SK-N-SH (cell line): ENCODE measurements around the gene DTNA. TPM values are rescaled to one million over a fixed set of nuclear protein-coding genes. Genes with fewer than 3 reads are reported as not detected.

Experiments
- CTCF ChIA-PET: fragments of 300-600, 350-600 bp; formaldehyde crosslinking; extraction: SDS; loops from one replicate; lab custom pipeline; 2021; lab: Yijun Ruan, JAX
- POLR2A ChIA-PET: fragments of 350-600 bp; sonication (Branson Sonifier 250); formaldehyde crosslinking; extraction: SDS; loops from one replicate; lab custom pipeline; 2020; ENCODE audit warnings: antibody characterized with exemption, inconsistent platforms; lab: Yijun Ruan, JAX
- DNase-seq: peaks from one replicate; pipeline ENCODE4 v3.0.0; 2012
- H2AFZ ChIP-seq: fragments of 200-600 bp; sonication (generic); 2 replicates; pipeline ENCODE4 v1.8.1; 2016; ENCODE audit warnings: antibody characterized with exemption, mild to moderate bottlenecking, low read depth
- H3F3A ChIP-seq: fragments of 200-600 bp; sonication (generic); replicated peaks from 2 replicates; pipeline ENCODE3; 2016; ENCODE audit warnings: antibody characterized with exemption, mild to moderate bottlenecking; ENCODE audit not compliant: insufficient read depth
- H3K27ac ChIP-seq, 2 experiments: fragments of 200-500 bp in 1 of 2; fragments of 200-600 bp in 1 of 2; sonication (Bioruptor generic) in 1 of 2; sonication (generic), shearing (Covaris generic) in 1 of 2; 2 replicates each; pipeline versions ENCODE4 v1.5.1 to v1.6.1; 2014 to 2016; ENCODE audit warnings: low read depth in 2 of 2, inconsistent platforms in 1 of 2, low read length in 1 of 2, mild to moderate bottlenecking in 1 of 2, mixed read lengths in 1 of 2
- H3K27me3 ChIP-seq: fragments of 200-600 bp; sonication (generic), shearing (Covaris generic); 2 replicates; pipeline ENCODE4 v1.6.1; 2016; ENCODE audit warnings: mixed run types; ENCODE audit not compliant: insufficient read depth
- H3K36me3 ChIP-seq, 2 experiments: fragments of 200-500 bp in 1 of 2; fragments of 200-600 bp in 1 of 2; sonication (Bioruptor generic) in 1 of 2; sonication (generic) in 1 of 2; replicated peaks in 1 of 2; 2 replicates each; pipeline versions ENCODE3 to v1.5.1; 2014 to 2016; ENCODE audit warnings: low read length in 1 of 2, mild to moderate bottlenecking in 1 of 2; ENCODE audit not compliant: insufficient read depth in 2 of 2, control insufficient read depth in 1 of 2
- H3K4me1 ChIP-seq, 2 experiments: fragments of 200-500 bp in 1 of 2; fragments of 200-600 bp in 1 of 2; sonication (Bioruptor generic) in 1 of 2; sonication (generic), shearing (Covaris generic) in 1 of 2; 2 replicates each; pipeline versions ENCODE4 v1.5.1 to v1.6.1; 2014 to 2016; ENCODE audit warnings: low read depth in 1 of 2, low read length in 1 of 2, mixed run types in 1 of 2; ENCODE audit not compliant: insufficient read depth in 2 of 2, control insufficient read depth in 1 of 2
- H3K4me2 ChIP-seq: fragments of 200-600 bp; sonication (generic), shearing (Covaris generic); 2 replicates; pipeline ENCODE4 v1.6.1; 2017; ENCODE audit warnings: mixed run types
- H3K4me3 ChIP-seq, 2 experiments: fragments of 200-500 bp in 1 of 2; fragments of 200-600 bp in 1 of 2; sonication (Bioruptor generic) in 1 of 2; sonication (generic), shearing (Covaris generic) in 1 of 2; 2 replicates each; pipeline versions ENCODE4 v1.5.1 to v1.8.1; 2014 to 2016; ENCODE audit warnings: low read depth in 2 of 2, inconsistent platforms in 1 of 2, low read length in 1 of 2, mild to moderate bottlenecking in 1 of 2, mixed read lengths in 1 of 2, moderate library complexity in 1 of 2
- H3K79me2 ChIP-seq: fragments of 200-600 bp; sonication (generic); 2 replicates; pipeline ENCODE4 v1.8.1; 2017; ENCODE audit warnings: mild to moderate bottlenecking; ENCODE audit not compliant: insufficient read depth
- H3K9ac ChIP-seq: fragments of 200-600 bp; sonication (generic); 2 replicates; pipeline ENCODE4 v1.6.1; 2017; ENCODE audit warnings: mixed run types
- H3K9me2 ChIP-seq: fragments of 200-600 bp; sonication (generic); 2 replicates; pipeline ENCODE4 v1.6.1; 2017; ENCODE audit warnings: mixed run types
- H3K9me3 ChIP-seq: fragments of 200-600 bp; sonication (generic); 2 replicates; pipeline ENCODE4 v1.6.1; 2017; ENCODE audit warnings: mixed run types, mild to moderate bottlenecking, moderate library complexity
- H4K20me1 ChIP-seq: fragments of 200-600 bp; sonication (generic); 2 replicates; pipeline ENCODE4 v1.6.1; 2017; ENCODE audit warnings: mild to moderate bottlenecking, mixed run types; ENCODE audit not compliant: insufficient read depth
- CHD2 ChIP-seq: fragments of 150-350 bp; IDR thresholded peaks from 2 replicates; pipeline ENCODE4 v1.6.1; 2018; ENCODE audit warnings: low read length; ENCODE audit not compliant: partially characterized antibody
- ELF1 ChIP-seq: IDR thresholded peaks from 2 replicates; pipeline ENCODE4 v1.4.0; 2012
- EP300 ChIP-seq, 2 experiments: IDR thresholded peaks; 2 replicates each; pipeline versions ENCODE4 v1.4.0 to v1.6.1; 2012; ENCODE audit warnings: borderline replicate concordance in 1 of 2, low read depth in 1 of 2, low read length in 1 of 2
- EZH2phosphoT487 ChIP-seq: fragments of 200-600 bp; sonication (generic); IDR thresholded peaks from 2 replicates; pipeline ENCODE4 v1.6.1; 2017; ENCODE audit warnings: low read depth, mixed run types, mild to moderate bottlenecking, antibody characterized with exemption, moderate library complexity, borderline replicate concordance
- FOSL2 ChIP-seq: IDR thresholded peaks from 2 replicates; pipeline ENCODE4 v1.4.0; 2012; ENCODE audit warnings: low read depth, mild to moderate bottlenecking, moderate library complexity, borderline replicate concordance
- FOXJ3 ChIP-seq: sonication (generic); formaldehyde crosslinking; IDR thresholded peaks from 2 replicates; pipeline ENCODE4 v1.5.1; 2020; ENCODE audit warnings: mild to moderate bottlenecking, missing genetic modification reagents
- GABPA ChIP-seq: IDR thresholded peaks from 2 replicates; pipeline ENCODE4 v1.4.0; 2012; ENCODE audit warnings: low read depth, mild to moderate bottlenecking
- GATA2 ChIP-seq: sonication (generic); formaldehyde crosslinking; IDR thresholded peaks from 2 replicates; pipeline ENCODE4 v1.5.0; 2020; ENCODE audit warnings: mild to moderate bottlenecking, missing genetic modification reagents
- JUND ChIP-seq: IDR thresholded peaks from 2 replicates; pipeline ENCODE4 v1.4.0; 2012
- MAX ChIP-seq: IDR thresholded peaks from 2 replicates; pipeline ENCODE4 v1.4.0; 2012; ENCODE audit warnings: low read depth
- MEF2A ChIP-seq: IDR thresholded peaks from 2 replicates; pipeline ENCODE4 v1.4.0; 2012; ENCODE audit warnings: low read depth, borderline replicate concordance
- MXI1 ChIP-seq: IDR thresholded peaks from 2 replicates; pipeline ENCODE4 v1.6.1; 2012; ENCODE audit warnings: mild to moderate bottlenecking, low read depth, low read length, improper control_type of control experiment
- NFIC ChIP-seq: IDR thresholded peaks from 2 replicates; pipeline ENCODE4 v1.4.0; 2012; ENCODE audit warnings: borderline replicate concordance
- PBX3 ChIP-seq: IDR thresholded peaks from 2 replicates; pipeline ENCODE4; 2012
- POLR2AphosphoS5 ChIP-seq: IDR thresholded peaks from 2 replicates; pipeline ENCODE4 v1.6.1; 2012; ENCODE audit warnings: low read depth, low read length
- RAD21 ChIP-seq: IDR thresholded peaks from 2 replicates; pipeline ENCODE4 v1.6.1; 2012; ENCODE audit warnings: mild to moderate bottlenecking, low read length
- RCOR1 ChIP-seq: fragments of 150-350 bp; IDR thresholded peaks from 2 replicates; pipeline ENCODE4 v1.6.1; 2017; ENCODE audit warnings: antibody characterized with exemption, low read length
- RXRA ChIP-seq: IDR thresholded peaks from 2 replicates; pipeline ENCODE4 v1.4.0; 2012; ENCODE audit warnings: low read depth, mild to moderate bottlenecking, borderline replicate concordance
- TAF1 ChIP-seq: IDR thresholded peaks from 2 replicates; pipeline ENCODE4 v1.6.1; 2012; ENCODE audit warnings: low read depth, mild to moderate bottlenecking, low read length, moderate library complexity, borderline replicate concordance
- TCF12 ChIP-seq: IDR thresholded peaks from 2 replicates; pipeline ENCODE4 v1.4.0; 2012
- TEAD4 ChIP-seq: IDR thresholded peaks from 2 replicates; pipeline ENCODE4 v1.4.0; 2012; ENCODE audit warnings: mild to moderate bottlenecking, borderline replicate concordance; ENCODE audit not compliant: insufficient read depth
- YY1 ChIP-seq: IDR thresholded peaks from 2 replicates; pipeline ENCODE4 v1.4.0; 2012; ENCODE audit warnings: low read depth, mild to moderate bottlenecking
- WGBS: methylation state at CpG from one replicate; pipeline ENCODE4 v1.1.6; 2017; ENCODE audit warnings: low lambda C conversion rate; 5-methylcytosine and 5-hydroxymethylcytosine counted together
- polyA plus RNA-seq, 3 experiments: library from polyadenylated mRNA; depleted of rRNA; stranded (reverse); fragments of >200 nt; gene quantifications; 2 replicates each; pipeline ENCODE4 v1.2.3, GENCODE V29; 2012
- TF ChIP-seq, protein P1 (sequence below): IDR thresholded peaks from 2 replicates; pipeline ENCODE4 v1.4.0; 2012; ENCODE audit warnings: low read depth, borderline replicate concordance
- TF ChIP-seq, protein P2 (sequence below): IDR thresholded peaks from 2 replicates; pipeline ENCODE4 v1.4.0; 2012; ENCODE audit warnings: low read depth, borderline replicate concordance
- TF ChIP-seq, protein P3 (sequence below): fragments of 150-350 bp; IDR thresholded peaks from 2 replicates; pipeline ENCODE4 v1.6.1; 2017; ENCODE audit warnings: antibody characterized with exemption, low read length, low read depth, borderline replicate concordance
- TF ChIP-seq, protein P4 (sequence below): fragments of 200-600 bp; sonication (generic); IDR thresholded peaks from 2 replicates; pipeline ENCODE4 v1.6.1; 2017; ENCODE audit warnings: antibody characterized with exemption, mild to moderate bottlenecking, moderate library complexity

Gene DTNA
- polyA plus RNA-seq, 1 of the 3 experiments (the other 2 are of a cell fraction) = 7.9 TPM

- Histone ChIP-seq H3K27ac (peak overlapping the region; percentile 1 to 16; a peak in 2 of 4 replicates), H3K4me2 (peak overlapping the region; percentile 43; the same call in 1 of the 2 replicates), H3K9me3 (no peaks in the 10 kb centered on the region), H2AFZ (no peak overlapping the region), H3K4me1 (peaks cover 7 to 13% of the 10 kb centered on the region in 2 experiments; a peak in 3 of 4 replicates), H3K36me3 (no peaks in the 10 kb centered on the region), H3K4me3 (no peak overlapping the region), H3K9me2 (no peaks in the 10 kb centered on the region), H3F3A (peaks cover 5% of the 10 kb centered on the region), H3K27me3 (no peaks in the 10 kb centered on the region), H3K79me2 (no peaks in the 10 kb centered on the region), H4K20me1 (no peaks in the 10 kb centered on the region), H3K9ac (no peak overlapping the region)
- ChIA-PET POLR2A (no interaction called here), CTCF (interaction anchor here (2.7 to 3.2 kb wide), 2 partner anchors 14 to 112 kb away, joined by 12 to 14 read pairs; no protein-coding TSS in a partner anchor)
- DNase-seq = peak; percentile 54
- WGBS = 18% methylated on average over 7 of the region's 7 CpGs
- TF ChIP-seq, protein P1, sequence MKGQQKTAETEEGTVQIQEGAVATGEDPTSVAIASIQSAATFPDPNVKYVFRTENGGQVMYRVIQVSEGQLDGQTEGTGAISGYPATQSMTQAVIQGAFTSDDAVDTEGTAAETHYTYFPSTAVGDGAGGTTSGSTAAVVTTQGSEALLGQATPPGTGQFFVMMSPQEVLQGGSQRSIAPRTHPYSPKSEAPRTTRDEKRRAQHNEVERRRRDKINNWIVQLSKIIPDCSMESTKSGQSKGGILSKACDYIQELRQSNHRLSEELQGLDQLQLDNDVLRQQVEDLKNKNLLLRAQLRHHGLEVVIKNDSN = no peak
- peak; percentile 23 for TF ChIP-seq CHD2
- TF ChIP-seq FOXJ3 (CRISPR knock-in tag) = no peak
- peak; percentile 70; the same call in 1 of the 2 replicates for TF ChIP-seq RCOR1
- no peak for TF ChIP-seq MXI1
- peak; percentile 55; the same call in 1 of the 2 replicates for TF ChIP-seq FOSL2
- TF ChIP-seq MEF2A = no peak
- TF ChIP-seq GATA2 = no peak
- no peak for TF ChIP-seq TAF1
- peak; percentile 50 for TF ChIP-seq JUND
- TF ChIP-seq, protein P2, sequence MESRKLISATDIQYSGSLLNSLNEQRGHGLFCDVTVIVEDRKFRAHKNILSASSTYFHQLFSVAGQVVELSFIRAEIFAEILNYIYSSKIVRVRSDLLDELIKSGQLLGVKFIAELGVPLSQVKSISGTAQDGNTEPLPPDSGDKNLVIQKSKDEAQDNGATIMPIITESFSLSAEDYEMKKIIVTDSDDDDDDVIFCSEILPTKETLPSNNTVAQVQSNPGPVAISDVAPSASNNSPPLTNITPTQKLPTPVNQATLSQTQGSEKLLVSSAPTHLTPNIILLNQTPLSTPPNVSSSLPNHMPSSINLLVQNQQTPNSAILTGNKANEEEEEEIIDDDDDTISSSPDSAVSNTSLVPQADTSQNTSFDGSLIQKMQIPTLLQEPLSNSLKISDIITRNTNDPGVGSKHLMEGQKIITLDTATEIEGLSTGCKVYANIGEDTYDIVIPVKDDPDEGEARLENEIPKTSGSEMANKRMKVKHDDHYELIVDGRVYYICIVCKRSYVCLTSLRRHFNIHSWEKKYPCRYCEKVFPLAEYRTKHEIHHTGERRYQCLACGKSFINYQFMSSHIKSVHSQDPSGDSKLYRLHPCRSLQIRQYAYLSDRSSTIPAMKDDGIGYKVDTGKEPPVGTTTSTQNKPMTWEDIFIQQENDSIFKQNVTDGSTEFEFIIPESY = no peak
- peak; percentile 50; the same call in 1 of the 2 replicates for TF ChIP-seq POLR2AphosphoS5
- no peak for TF ChIP-seq RAD21
- TF ChIP-seq EZH2phosphoT487 = no peak
- TF ChIP-seq, protein P3, sequence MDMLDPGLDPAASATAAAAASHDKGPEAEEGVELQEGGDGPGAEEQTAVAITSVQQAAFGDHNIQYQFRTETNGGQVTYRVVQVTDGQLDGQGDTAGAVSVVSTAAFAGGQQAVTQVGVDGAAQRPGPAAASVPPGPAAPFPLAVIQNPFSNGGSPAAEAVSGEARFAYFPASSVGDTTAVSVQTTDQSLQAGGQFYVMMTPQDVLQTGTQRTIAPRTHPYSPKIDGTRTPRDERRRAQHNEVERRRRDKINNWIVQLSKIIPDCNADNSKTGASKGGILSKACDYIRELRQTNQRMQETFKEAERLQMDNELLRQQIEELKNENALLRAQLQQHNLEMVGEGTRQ = no peak
- TF ChIP-seq MAX = peak; percentile 53; the same call in 1 of the 2 replicates
- TF ChIP-seq PBX3 = peak; percentile 83
- TF ChIP-seq TEAD4 = peak; percentile 69
- no peak for TF ChIP-seq GABPA
- peak; percentile 15 to 66; a peak in 2 of 4 replicates for TF ChIP-seq EP300 (IDR thresholded peaks at IDR 0.05; ENCODE audit: borderline replicate concordance in 1 of 2, low read depth in 1 of 2, low read length in 1 of 2)
- no peak for TF ChIP-seq ELF1
- TF ChIP-seq, protein P4, sequence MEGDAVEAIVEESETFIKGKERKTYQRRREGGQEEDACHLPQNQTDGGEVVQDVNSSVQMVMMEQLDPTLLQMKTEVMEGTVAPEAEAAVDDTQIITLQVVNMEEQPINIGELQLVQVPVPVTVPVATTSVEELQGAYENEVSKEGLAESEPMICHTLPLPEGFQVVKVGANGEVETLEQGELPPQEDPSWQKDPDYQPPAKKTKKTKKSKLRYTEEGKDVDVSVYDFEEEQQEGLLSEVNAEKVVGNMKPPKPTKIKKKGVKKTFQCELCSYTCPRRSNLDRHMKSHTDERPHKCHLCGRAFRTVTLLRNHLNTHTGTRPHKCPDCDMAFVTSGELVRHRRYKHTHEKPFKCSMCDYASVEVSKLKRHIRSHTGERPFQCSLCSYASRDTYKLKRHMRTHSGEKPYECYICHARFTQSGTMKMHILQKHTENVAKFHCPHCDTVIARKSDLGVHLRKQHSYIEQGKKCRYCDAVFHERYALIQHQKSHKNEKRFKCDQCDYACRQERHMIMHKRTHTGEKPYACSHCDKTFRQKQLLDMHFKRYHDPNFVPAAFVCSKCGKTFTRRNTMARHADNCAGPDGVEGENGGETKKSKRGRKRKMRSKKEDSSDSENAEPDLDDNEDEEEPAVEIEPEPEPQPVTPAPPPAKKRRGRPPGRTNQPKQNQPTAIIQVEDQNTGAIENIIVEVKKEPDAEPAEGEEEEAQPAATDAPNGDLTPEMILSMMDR = no peak
- TF ChIP-seq TCF12 = peak; percentile 89
- TF ChIP-seq RXRA = no peak; the same call in 1 of the 2 replicates
- TF ChIP-seq YY1 = no peak
- TF ChIP-seq NFIC = peak; percentile 97
These were observed 64.1 kb downstream of the DTNA start for GRCh38 chr18:34773961-34774766.
